NB4 (cell line): Measurements from ENCODE around the gene TGFA.

Source experiments
- MYC ChIP-seq: IDR thresholded peaks from 2 replicates; pipeline ENCODE4 v1.6.1; 2011; ENCODE audit warnings: low read depth, low read length
- POLR2A ChIP-seq: IDR thresholded peaks from 2 replicates; pipeline ENCODE4 v1.6.1; 2011; ENCODE audit warnings: mild to moderate bottlenecking; ENCODE audit not compliant: insufficient read length; ENCODE audit errors: extremely low read depth
- TF ChIP-seq, protein P1 (sequence below): IDR thresholded peaks from one replicate; pipeline ENCODE4 v1.5.1; 2012; ENCODE audit warnings: low read depth, low read length
- TF ChIP-seq, protein P2 (sequence below): IDR thresholded peaks from 2 replicates; pipeline ENCODE4 v1.6.1; 2011; ENCODE audit warnings: low read depth, low read length

DNA sequence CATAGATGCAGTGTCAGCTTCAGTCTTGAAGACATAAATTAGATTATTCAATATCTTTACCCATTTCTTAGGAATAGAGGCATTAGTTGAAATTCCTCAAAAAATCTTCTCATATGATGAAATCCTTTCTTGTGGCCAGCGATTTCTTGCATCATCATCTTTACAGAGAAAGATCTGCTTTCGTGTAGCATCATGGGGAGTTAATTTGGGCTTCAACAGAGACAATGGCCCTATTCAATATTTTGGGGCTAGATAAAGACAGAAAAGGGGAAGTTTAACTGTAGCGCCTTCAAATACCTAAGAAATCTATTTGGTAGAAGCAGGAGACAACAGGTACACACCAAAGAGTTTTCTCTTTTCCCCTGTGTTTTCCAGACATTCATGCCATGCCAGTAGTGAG is 73.8 kb downstream of the TGFA start:
- TF ChIP-seq POLR2A (no peak), MYC (no peak)
- TF ChIP-seq, protein P1, sequence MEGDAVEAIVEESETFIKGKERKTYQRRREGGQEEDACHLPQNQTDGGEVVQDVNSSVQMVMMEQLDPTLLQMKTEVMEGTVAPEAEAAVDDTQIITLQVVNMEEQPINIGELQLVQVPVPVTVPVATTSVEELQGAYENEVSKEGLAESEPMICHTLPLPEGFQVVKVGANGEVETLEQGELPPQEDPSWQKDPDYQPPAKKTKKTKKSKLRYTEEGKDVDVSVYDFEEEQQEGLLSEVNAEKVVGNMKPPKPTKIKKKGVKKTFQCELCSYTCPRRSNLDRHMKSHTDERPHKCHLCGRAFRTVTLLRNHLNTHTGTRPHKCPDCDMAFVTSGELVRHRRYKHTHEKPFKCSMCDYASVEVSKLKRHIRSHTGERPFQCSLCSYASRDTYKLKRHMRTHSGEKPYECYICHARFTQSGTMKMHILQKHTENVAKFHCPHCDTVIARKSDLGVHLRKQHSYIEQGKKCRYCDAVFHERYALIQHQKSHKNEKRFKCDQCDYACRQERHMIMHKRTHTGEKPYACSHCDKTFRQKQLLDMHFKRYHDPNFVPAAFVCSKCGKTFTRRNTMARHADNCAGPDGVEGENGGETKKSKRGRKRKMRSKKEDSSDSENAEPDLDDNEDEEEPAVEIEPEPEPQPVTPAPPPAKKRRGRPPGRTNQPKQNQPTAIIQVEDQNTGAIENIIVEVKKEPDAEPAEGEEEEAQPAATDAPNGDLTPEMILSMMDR, result no peak
- TF ChIP-seq, protein P2, sequence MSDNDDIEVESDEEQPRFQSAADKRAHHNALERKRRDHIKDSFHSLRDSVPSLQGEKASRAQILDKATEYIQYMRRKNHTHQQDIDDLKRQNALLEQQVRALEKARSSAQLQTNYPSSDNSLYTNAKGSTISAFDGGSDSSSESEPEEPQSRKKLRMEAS, result no peak
